SK-N-SH treated with all-trans-retinoic acid at 6 μM for 48 hours (cell line): ENCODE results near the gene EXOC3.
"Not testable (repeated sequence)": the region's sequence is repeated elsewhere in the genome, so short reads cannot be mapped to it uniquely, and the experiment has no call there.

Experiments used
- ATAC-seq: fragments of 200-7000 bp; cut with Tn5 transposase; 3 replicates; pipeline ENCODE4 v1.9.1; 2020; ENCODE audit warnings: mild to moderate bottlenecking, moderate library complexity
- CSDC2 ChIP-seq: fragments of 250-450 bp; sonication (Bioruptor Pico); IDR thresholded peaks from 2 replicates; pipeline ENCODE4 v1.5.0; 2020; ENCODE audit warnings: mild to moderate bottlenecking, moderate library complexity
- CSRNP3 ChIP-seq: fragments of 250-450 bp; sonication (Bioruptor Pico); IDR thresholded peaks from 2 replicates; pipeline ENCODE4 v1.5.1; 2021; ENCODE audit warnings: mild to moderate bottlenecking, moderate library complexity
- ESRRG ChIP-seq: fragments of 250-450 bp; sonication (Bioruptor Pico); IDR thresholded peaks from 2 replicates; pipeline ENCODE4 v1.6.1; 2021; ENCODE audit warnings: mild to moderate bottlenecking
- GLIS3 ChIP-seq: fragments of 250-450 bp; sonication (Bioruptor Pico); IDR thresholded peaks from 2 replicates; pipeline ENCODE4 v1.5.0; 2020; ENCODE audit warnings: mild to moderate bottlenecking, moderate library complexity
- PATZ1 ChIP-seq: fragments of 250-450 bp; sonication (Bioruptor Pico); IDR thresholded peaks from 2 replicates; pipeline ENCODE4 v1.8.0; 2020; ENCODE audit warnings: mild to moderate bottlenecking, moderate library complexity, borderline replicate concordance
- PPARA ChIP-seq: fragments of 250-450 bp; sonication (Bioruptor Pico); IDR thresholded peaks from 2 replicates; pipeline ENCODE4 v1.5.0; 2020; ENCODE audit warnings: mild to moderate bottlenecking, borderline replicate concordance
- RARB ChIP-seq: fragments of 250-450 bp; sonication (Bioruptor Pico); IDR thresholded peaks from 2 replicates; pipeline ENCODE4 v1.8.0; 2021; ENCODE audit warnings: mild to moderate bottlenecking, moderate library complexity
- SNAI2 ChIP-seq: fragments of 250-450 bp; sonication (Bioruptor Pico); IDR thresholded peaks from 2 replicates; pipeline ENCODE4 v1.5.0; 2020; ENCODE audit warnings: mild to moderate bottlenecking, moderate library complexity
- TCF4 ChIP-seq: fragments of 250-450 bp; sonication (Bioruptor Pico); IDR thresholded peaks from 2 replicates; pipeline ENCODE4 v1.8.0; 2021; ENCODE audit warnings: mild to moderate bottlenecking, moderate library complexity, borderline replicate concordance
- TOX ChIP-seq: fragments of 250-450 bp; sonication (Bioruptor Pico); IDR thresholded peaks from 2 replicates; pipeline ENCODE4 v1.8.0; 2021; ENCODE audit warnings: mild to moderate bottlenecking, moderate library complexity, borderline replicate concordance
- TSHZ2 ChIP-seq: fragments of 250-450 bp; sonication (Bioruptor Pico); IDR thresholded peaks from 2 replicates; pipeline ENCODE4 v1.5.0; 2020; ENCODE audit warnings: mild to moderate bottlenecking, moderate library complexity
- ZC3H10 ChIP-seq: fragments of 250-450 bp; sonication (Bioruptor Pico); IDR thresholded peaks from 2 replicates; pipeline ENCODE4 v1.5.1; 2021; ENCODE audit warnings: mild to moderate bottlenecking, moderate library complexity
- ZFP30 ChIP-seq: fragments of 450-650 bp; formaldehyde crosslinking; IDR thresholded peaks from 2 replicates; pipeline ENCODE4 v1.5.0; 2022; ENCODE audit warnings: mild to moderate bottlenecking, moderate library complexity
- ZNF565 ChIP-seq: fragments of 450-650 bp; formaldehyde crosslinking; conservative IDR thresholded peaks from 2 replicates; pipeline ENCODE4 v1.5.0; 2020; ENCODE audit warnings: low read depth, mild to moderate bottlenecking, moderate library complexity
- ZNF70 ChIP-seq: fragments of 450-650 bp; formaldehyde crosslinking; IDR thresholded peaks from 2 replicates; pipeline ENCODE4 v1.5.0; 2020; ENCODE audit warnings: mild to moderate bottlenecking, moderate library complexity

The EXOC3 gene

GRCh38 chr5:472656-473550 lies 29.9 kb downstream of the EXOC3 start:
- TF ChIP-seq RARB (CRISPR knock-in tag) (no peak), ESRRG (CRISPR knock-in tag) (no peak), ZC3H10 (CRISPR knock-in tag) (peak; percentile 27; the same call in 1 of the 2 replicates), CSDC2 (CRISPR knock-in tag) (0 out of 2 replicates have a peak, but pooled peaks have one; percentile 83), TSHZ2 (CRISPR knock-in tag) (peak; percentile 66; the same call in 1 of the 2 replicates), PPARA (CRISPR knock-in tag) (no peak), SNAI2 (CRISPR knock-in tag) (peak; percentile 85)
- peak; percentile 61 for ATAC-seq

GRCh38 chr5:473551-474192 lies 30.7 kb downstream of the EXOC3 start:
- TF ChIP-seq RARB (CRISPR knock-in tag) (no peak), TOX (CRISPR knock-in tag) (no peak), ZNF70 (CRISPR knock-in tag) (no peak), TSHZ2 (CRISPR knock-in tag) (no peak), ZNF565 (CRISPR knock-in tag) (no peak), PPARA (CRISPR knock-in tag) (no peak), ZFP30 (CRISPR knock-in tag) (no peak)
- ATAC-seq, result peak; percentile 50

GRCh38 chr5:474232-474839 lies 31.4 kb downstream of the EXOC3 start:
- not testable (repeated sequence) for ATAC-seq

GRCh38 chr5:474840-475661 lies 32.1 kb downstream of the EXOC3 start:
- ATAC-seq, result no peak
- TF ChIP-seq TCF4 (CRISPR knock-in tag) (no peak), ZFP30 (CRISPR knock-in tag) (no peak), TOX (CRISPR knock-in tag) (no peak), GLIS3 (CRISPR knock-in tag) (no peak), RARB (CRISPR knock-in tag) (no peak), ZNF565 (CRISPR knock-in tag) (no peak), PATZ1 (CRISPR knock-in tag) (no peak), CSRNP3 (CRISPR knock-in tag) (no peak), PPARA (CRISPR knock-in tag) (no peak)
